SK-N-SH treated with all-trans-retinoic acid at 6 μM for 48 hours (cell line): Measurements from ENCODE around the gene CCNH.

Experiments used
- ATAC-seq: fragments of 200-7000 bp; cut with Tn5 transposase; 3 replicates; pipeline ENCODE4 v1.9.1; 2020; ENCODE audit warnings: mild to moderate bottlenecking, moderate library complexity
- ARNTL ChIP-seq: fragments of 450-650 bp; formaldehyde crosslinking; IDR thresholded peaks from 2 replicates; pipeline ENCODE4 v1.5.0; 2020; ENCODE audit warnings: low read depth, mild to moderate bottlenecking, moderate library complexity, borderline replicate concordance
- BACH2 ChIP-seq: fragments of 250-450 bp; sonication (Bioruptor Pico); IDR thresholded peaks from 2 replicates; pipeline ENCODE4 v1.9.0; 2021; ENCODE audit warnings: mild to moderate bottlenecking, borderline replicate concordance
- CSDC2 ChIP-seq: fragments of 250-450 bp; sonication (Bioruptor Pico); IDR thresholded peaks from 2 replicates; pipeline ENCODE4 v1.5.0; 2020; ENCODE audit warnings: mild to moderate bottlenecking, moderate library complexity
- CSRNP3 ChIP-seq: fragments of 250-450 bp; sonication (Bioruptor Pico); IDR thresholded peaks from 2 replicates; pipeline ENCODE4 v1.5.1; 2021; ENCODE audit warnings: mild to moderate bottlenecking, moderate library complexity
- ESRRG ChIP-seq: fragments of 250-450 bp; sonication (Bioruptor Pico); IDR thresholded peaks from 2 replicates; pipeline ENCODE4 v1.6.1; 2021; ENCODE audit warnings: mild to moderate bottlenecking
- GLIS3 ChIP-seq: fragments of 250-450 bp; sonication (Bioruptor Pico); IDR thresholded peaks from 2 replicates; pipeline ENCODE4 v1.5.0; 2020; ENCODE audit warnings: mild to moderate bottlenecking, moderate library complexity
- ISL1 ChIP-seq: fragments of 250-450 bp; sonication (Bioruptor Pico); IDR thresholded peaks from 2 replicates; pipeline ENCODE4 v2.1.2; 2022; ENCODE audit warnings: mild to moderate bottlenecking, moderate library complexity
- OSR1 ChIP-seq: fragments of 250-450 bp; sonication (Bioruptor Pico); IDR thresholded peaks from 2 replicates; pipeline ENCODE4 v1.8.0; 2022; ENCODE audit warnings: moderate library complexity, mild to moderate bottlenecking, inconsistent platforms
- PATZ1 ChIP-seq: fragments of 250-450 bp; sonication (Bioruptor Pico); IDR thresholded peaks from 2 replicates; pipeline ENCODE4 v1.8.0; 2020; ENCODE audit warnings: mild to moderate bottlenecking, moderate library complexity, borderline replicate concordance
- PPARA ChIP-seq: fragments of 250-450 bp; sonication (Bioruptor Pico); IDR thresholded peaks from 2 replicates; pipeline ENCODE4 v1.5.0; 2020; ENCODE audit warnings: mild to moderate bottlenecking, borderline replicate concordance
- RARB ChIP-seq: fragments of 250-450 bp; sonication (Bioruptor Pico); IDR thresholded peaks from 2 replicates; pipeline ENCODE4 v1.8.0; 2021; ENCODE audit warnings: mild to moderate bottlenecking, moderate library complexity
- SNAI2 ChIP-seq: fragments of 250-450 bp; sonication (Bioruptor Pico); IDR thresholded peaks from 2 replicates; pipeline ENCODE4 v1.5.0; 2020; ENCODE audit warnings: mild to moderate bottlenecking, moderate library complexity
- TCF4 ChIP-seq: fragments of 250-450 bp; sonication (Bioruptor Pico); IDR thresholded peaks from 2 replicates; pipeline ENCODE4 v1.8.0; 2021; ENCODE audit warnings: mild to moderate bottlenecking, moderate library complexity, borderline replicate concordance
- TOX ChIP-seq: fragments of 250-450 bp; sonication (Bioruptor Pico); IDR thresholded peaks from 2 replicates; pipeline ENCODE4 v1.8.0; 2021; ENCODE audit warnings: mild to moderate bottlenecking, moderate library complexity, borderline replicate concordance
- TSHZ2 ChIP-seq: fragments of 250-450 bp; sonication (Bioruptor Pico); IDR thresholded peaks from 2 replicates; pipeline ENCODE4 v1.5.0; 2020; ENCODE audit warnings: mild to moderate bottlenecking, moderate library complexity
- ZC3H10 ChIP-seq: fragments of 250-450 bp; sonication (Bioruptor Pico); IDR thresholded peaks from 2 replicates; pipeline ENCODE4 v1.5.1; 2021; ENCODE audit warnings: mild to moderate bottlenecking, moderate library complexity
- ZFP3 ChIP-seq: fragments of 250-450 bp; sonication (Bioruptor Pico); IDR thresholded peaks from 2 replicates; pipeline ENCODE4 v1.5.0; 2020; ENCODE audit warnings: mild to moderate bottlenecking, moderate library complexity
- ZFP30 ChIP-seq: fragments of 450-650 bp; formaldehyde crosslinking; IDR thresholded peaks from 2 replicates; pipeline ENCODE4 v1.5.0; 2022; ENCODE audit warnings: mild to moderate bottlenecking, moderate library complexity
- ZNF565 ChIP-seq: fragments of 450-650 bp; formaldehyde crosslinking; conservative IDR thresholded peaks from 2 replicates; pipeline ENCODE4 v1.5.0; 2020; ENCODE audit warnings: low read depth, mild to moderate bottlenecking, moderate library complexity
- ZNF70 ChIP-seq: fragments of 450-650 bp; formaldehyde crosslinking; IDR thresholded peaks from 2 replicates; pipeline ENCODE4 v1.5.0; 2020; ENCODE audit warnings: mild to moderate bottlenecking, moderate library complexity
- ZNF8 ChIP-seq: fragments of 450-650 bp; formaldehyde crosslinking; IDR thresholded peaks from 2 replicates; pipeline ENCODE4 v1.5.0; 2020; ENCODE audit warnings: mild to moderate bottlenecking, moderate library complexity
- TF ChIP-seq, protein P1 (sequence below): fragments of 250-450 bp; sonication (Bioruptor Pico); IDR thresholded peaks from 2 replicates; pipeline ENCODE4 v1.5.1; 2020; ENCODE audit warnings: low read depth, mild to moderate bottlenecking, moderate library complexity
- TF ChIP-seq, protein P2 (sequence below): fragments of 250-450 bp; sonication (Bioruptor Pico); IDR thresholded peaks from 2 replicates; pipeline ENCODE4 v1.8.0; 2021; ENCODE audit warnings: low read depth, mild to moderate bottlenecking, moderate library complexity, borderline replicate concordance

The CCNH gene

DNA sequence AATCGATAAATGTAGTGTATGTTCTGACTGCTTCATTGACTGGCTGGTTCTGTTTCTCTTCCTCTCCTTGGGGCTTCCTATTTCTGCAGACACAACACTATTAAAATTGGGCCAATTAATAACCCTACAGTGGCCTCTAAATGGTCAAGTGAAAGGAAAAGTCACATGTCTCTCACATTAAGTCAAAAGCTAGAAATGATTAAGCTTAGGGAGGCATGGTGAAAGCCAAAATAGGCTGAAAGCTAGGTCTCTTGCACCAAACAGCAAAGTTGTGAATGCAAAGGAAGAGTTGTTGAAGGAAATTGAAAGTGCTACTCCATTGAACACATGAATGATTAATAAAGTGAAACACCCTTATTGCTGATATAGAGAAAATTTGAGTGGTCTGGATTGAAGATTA lies 58.2 kb downstream of the CCNH start (continued):
- TF ChIP-seq TSHZ2 (CRISPR knock-in tag) (no peak), CSDC2 (no peak)

GRCh38 chr5:87347841-87348240 lies 64.9 kb downstream of the CCNH start:
- no peak for ATAC-seq
- TF ChIP-seq ZNF8 (no peak), ESRRG (CRISPR knock-in tag) (no peak), RARB (no peak), TOX (CRISPR knock-in tag) (no peak), SNAI2 (CRISPR knock-in tag) (no peak), ZNF565 (no peak), ARNTL (no peak), PPARA (CRISPR knock-in tag) (no peak), ISL1 (CRISPR knock-in tag) (no peak), ZFP30 (CRISPR knock-in tag) (no peak), CSRNP3 (CRISPR knock-in tag) (no peak), GLIS3 (CRISPR knock-in tag) (no peak), PATZ1 (CRISPR knock-in tag) (no peak), TCF4 (CRISPR knock-in tag) (no peak), ZNF70 (no peak)
- TF ChIP-seq, protein P1, sequence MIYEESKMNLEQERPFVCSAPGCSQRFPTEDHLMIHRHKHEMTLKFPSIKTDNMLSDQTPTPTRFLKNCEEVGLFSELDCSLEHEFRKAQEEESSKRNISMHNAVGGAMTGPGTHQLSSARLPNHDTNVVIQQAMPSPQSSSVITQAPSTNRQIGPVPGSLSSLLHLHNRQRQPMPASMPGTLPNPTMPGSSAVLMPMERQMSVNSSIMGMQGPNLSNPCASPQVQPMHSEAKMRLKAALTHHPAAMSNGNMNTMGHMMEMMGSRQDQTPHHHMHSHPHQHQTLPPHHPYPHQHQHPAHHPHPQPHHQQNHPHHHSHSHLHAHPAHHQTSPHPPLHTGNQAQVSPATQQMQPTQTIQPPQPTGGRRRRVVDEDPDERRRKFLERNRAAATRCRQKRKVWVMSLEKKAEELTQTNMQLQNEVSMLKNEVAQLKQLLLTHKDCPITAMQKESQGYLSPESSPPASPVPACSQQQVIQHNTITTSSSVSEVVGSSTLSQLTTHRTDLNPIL (CRISPR knock-in tag) = no peak

- ATAC-seq = no peak
- TF ChIP-seq ZFP3 (CRISPR knock-in tag) (no peak), GLIS3 (CRISPR knock-in tag) (no peak), ZFP30 (CRISPR knock-in tag) (no peak), OSR1 (CRISPR knock-in tag) (no peak), ZC3H10 (CRISPR knock-in tag) (no peak), SNAI2 (CRISPR knock-in tag) (no peak), ARNTL (no peak), PPARA (CRISPR knock-in tag) (no peak), BACH2 (no peak), ISL1 (CRISPR knock-in tag) (no peak)
- TF ChIP-seq, protein P1 (CRISPR knock-in tag) = no peak
- TF ChIP-seq, protein P2, sequence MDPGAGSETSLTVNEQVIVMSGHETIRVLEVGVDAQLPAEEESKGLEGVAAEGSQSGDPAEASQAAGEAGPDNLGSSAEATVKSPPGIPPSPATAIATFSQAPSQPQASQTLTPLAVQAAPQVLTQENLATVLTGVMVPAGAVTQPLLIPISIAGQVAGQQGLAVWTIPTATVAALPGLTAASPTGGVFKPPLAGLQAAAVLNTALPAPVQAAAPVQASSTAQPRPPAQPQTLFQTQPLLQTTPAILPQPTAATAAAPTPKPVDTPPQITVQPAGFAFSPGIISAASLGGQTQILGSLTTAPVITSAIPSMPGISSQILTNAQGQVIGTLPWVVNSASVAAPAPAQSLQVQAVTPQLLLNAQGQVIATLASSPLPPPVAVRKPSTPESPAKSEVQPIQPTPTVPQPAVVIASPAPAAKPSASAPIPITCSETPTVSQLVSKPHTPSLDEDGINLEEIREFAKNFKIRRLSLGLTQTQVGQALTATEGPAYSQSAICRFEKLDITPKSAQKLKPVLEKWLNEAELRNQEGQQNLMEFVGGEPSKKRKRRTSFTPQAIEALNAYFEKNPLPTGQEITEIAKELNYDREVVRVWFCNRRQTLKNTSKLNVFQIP (CRISPR knock-in tag) = no peak
Observed at GRCh38 chr5:87347272-87347671, 65.5 kb downstream of the CCNH start.
